ENCODE results near the gene CPA2.

- TF ChIP-seq CTCF (IDR thresholded peaks at IDR 0.05) (no peak), EZH2 (IDR thresholded peaks at IDR 0.05) (no peak)
These were observed 14.6 kb downstream of the CPA2 start for GRCh38 chr7:130281260-130281659.
